Measurements from ENCODE around the gene EID3. TPM values are rescaled to one million over a fixed set of nuclear protein-coding genes. Genes with fewer than 3 reads are reported as not detected.
"Not testable (repeated sequence)": the region's sequence is repeated elsewhere in the genome, so short reads cannot be mapped to it uniquely, and the experiment has no call there.

The EID3 gene
- total RNA-seq, 1 donor from 2014 or later: 4.4 TPM

- DNase-seq (no peak), ATAC-seq (no peak)
- no peak overlapping the region for H3K27ac ChIP-seq
- no peaks in the 10 kb centered on the region for H3K9me3 ChIP-seq
- no peak for TF ChIP-seq CTCF (IDR thresholded peaks at IDR 0.05)
- H3K27me3 ChIP-seq: no peaks in the 10 kb centered on the region
- no peaks in the 10 kb centered on the region for H3K4me1 ChIP-seq
- intact Hi-C loops (cut with DNase I): no loop called here
- H3K4me3 ChIP-seq: no peak overlapping the region
- peaks cover 89% of the 10 kb centered on the region for H3K36me3 ChIP-seq
Observed at GRCh38 chr12:104321949-104322348, 18.4 kb downstream of the EID3 start.

GRCh38 chr12:104322533-104322932, 19.0 kb downstream of the EID3 start:
- ATAC-seq; H3K4me3 ChIP-seq; H3K27ac ChIP-seq; H3K9me3 ChIP-seq; H3K27me3 ChIP-seq; H3K4me1 ChIP-seq; intact Hi-C loops (cut with DNase I); DNase-seq: not testable (repeated sequence)
- H3K36me3 ChIP-seq: peaks cover 89% of the 10 kb centered on the region

- no peak overlapping the region for H3K27ac ChIP-seq
- H3K4me3 ChIP-seq: no peak overlapping the region
- H3K9me3 ChIP-seq: no peaks in the 10 kb centered on the region
- H3K36me3 ChIP-seq: peaks cover 90% of the 10 kb centered on the region
- DNase-seq: no peak
- intact Hi-C loops (cut with DNase I): no loop called here
- no peaks in the 10 kb centered on the region for H3K4me1 ChIP-seq
- H3K27me3 ChIP-seq: no peaks in the 10 kb centered on the region
- ATAC-seq: no peak
- TF ChIP-seq CTCF (IDR thresholded peaks at IDR 0.05): no peak
Observed at GRCh38 chr12:104323899-104324298, 20.4 kb downstream of the EID3 start.

GRCh38 chr12:104328278-104328677, 24.7 kb downstream of the EID3 start:
- ATAC-seq; intact Hi-C loops (cut with DNase I); H3K9me3 ChIP-seq; H3K27me3 ChIP-seq; H3K4me1 ChIP-seq; DNase-seq; H3K27ac ChIP-seq; H3K4me3 ChIP-seq: not testable (repeated sequence)
- H3K36me3 ChIP-seq: peaks cover 89% of the 10 kb centered on the region

- no peak overlapping the region for H3K27ac ChIP-seq
- no peaks in the 10 kb centered on the region for H3K4me1 ChIP-seq
- ATAC-seq (no peak), DNase-seq (no peak)
- TF ChIP-seq CTCF (IDR thresholded peaks at IDR 0.05): no peak
- no peak overlapping the region for H3K4me3 ChIP-seq
- H3K9me3 ChIP-seq: no peaks in the 10 kb centered on the region
- intact Hi-C loops (cut with DNase I): no loop called here
- H3K36me3 ChIP-seq: peaks cover 92% of the 10 kb centered on the region
- no peaks in the 10 kb centered on the region for H3K27me3 ChIP-seq
Observed at GRCh38 chr12:104328790-104329189, 25.3 kb downstream of the EID3 start.

- DNase-seq (no peak), ATAC-seq (no peak)
- H3K4me1 ChIP-seq: no peaks in the 10 kb centered on the region
- H3K4me3 ChIP-seq: no peak overlapping the region
- H3K27me3 ChIP-seq: no peaks in the 10 kb centered on the region
- intact Hi-C loops (cut with DNase I): no loop called here
- H3K36me3 ChIP-seq: peaks cover 92% of the 10 kb centered on the region
- H3K27ac ChIP-seq: no peak overlapping the region
- no peaks in the 10 kb centered on the region for H3K9me3 ChIP-seq
- TF ChIP-seq CTCF (IDR thresholded peaks at IDR 0.05): no peak
Observed at GRCh38 chr12:104329707-104330532, 26.4 kb downstream of the EID3 start.

Measured in upper lobe of right lung (tissue), 1 donor.